Measurements from ENCODE around the gene TUFT1. TPM values are rescaled to one million over a fixed set of nuclear protein-coding genes. Genes with fewer than 3 reads are reported as not detected.
A peak's percentile ranks its signal among the peaks of the same experiment; 100 is the strongest.

TUFT1 gene
- total RNA-seq, 1 experiment from 2014 or later = 12.3 TPM

DNA sequence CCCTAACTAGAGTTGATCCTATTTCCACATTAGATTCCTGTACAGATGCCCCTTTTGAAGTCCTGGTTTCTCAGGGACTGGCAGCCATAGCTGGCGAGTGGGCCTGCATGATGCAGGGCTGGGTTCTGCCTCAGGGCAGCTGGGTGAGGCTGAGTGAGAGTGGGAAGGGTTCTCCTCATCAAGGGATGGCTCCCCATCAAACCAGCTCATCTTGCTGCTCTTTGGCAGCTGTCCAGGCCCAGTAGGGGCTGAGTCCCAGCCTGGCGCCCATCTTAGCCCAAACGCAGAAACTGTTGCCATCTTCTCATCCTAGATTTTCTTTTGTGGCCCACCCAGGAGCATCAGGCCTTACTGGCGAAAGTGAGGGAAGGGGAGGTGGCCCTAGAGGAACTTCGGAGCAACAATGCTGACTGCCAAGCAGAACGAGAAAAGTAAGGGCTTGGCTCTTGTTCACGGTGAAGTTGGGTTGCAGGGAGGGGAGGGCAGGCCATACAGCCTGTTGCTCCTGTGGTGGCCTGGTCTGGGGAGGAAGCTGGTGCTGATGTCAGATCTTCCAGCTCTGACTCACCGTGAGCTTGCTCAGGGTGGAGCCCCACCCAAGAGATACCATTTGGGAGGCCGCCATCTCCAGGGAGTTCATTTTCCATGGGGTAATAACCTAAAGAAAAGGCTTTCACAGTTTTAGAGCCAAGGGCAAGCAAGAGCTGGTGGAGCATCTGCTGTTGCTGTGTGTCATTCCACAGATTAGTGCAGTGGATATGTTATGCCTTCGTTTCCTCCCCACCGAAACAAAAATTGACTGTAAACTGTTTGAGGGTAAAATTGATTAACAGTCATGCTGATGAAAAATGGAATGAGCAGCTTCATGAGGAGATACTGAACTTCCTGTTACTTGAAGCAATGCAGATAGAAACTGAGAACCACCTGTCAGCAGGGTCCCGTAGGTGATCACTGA is 34.7 kb downstream of the TUFT1 start:
- ChIA-PET CTCF (interaction anchor here (1.1 kb wide), 1 partner anchor 19 kb away, joined by 3 read pairs; no protein-coding TSS in a partner anchor), POLR2A (interaction anchor here (1.3 kb wide), 1 partner anchor 26 kb away, joined by 3 read pairs; no protein-coding TSS in a partner anchor), RAD21 (ENCODE audit: low non-redundant PET in 1 of 2, low total read pairs in 2 of 2, uncharacterized antibody in 2 of 2, unreplicated experiment in 2 of 2) (no interaction called here)
- TSS peak; percentile 45 for BruUV-seq (replicated peaks)
- no peaks in the 10 kb centered on the region for H3K79me2 ChIP-seq (ENCODE audit: insufficient read depth, low read length)
- intact Hi-C loops (cut with micrococcal nuclease) = no loop called here
- peaks cover 4 to 42% of the 10 kb centered on the region in 2 experiments for H3K4me1 ChIP-seq (ENCODE audit: control insufficient read depth in 1 of 2, insufficient read depth in 2 of 2, low read length in 2 of 2)
- peak; percentile 51 for DNase-seq (ENCODE audit: low read depth, low spot score)
- H2AFZ ChIP-seq (ENCODE audit: low read depth, low read length, poor library complexity, severe bottlenecking) = no peak overlapping the region
- no peaks in the 10 kb centered on the region for H3K9me3 ChIP-seq (ENCODE audit: control insufficient read depth in 1 of 2, insufficient read depth in 1 of 2, low read depth in 1 of 2, low read length in 2 of 2)
- H3K27ac ChIP-seq (ENCODE audit: low read depth, low read length) = peak overlapping the region; percentile 22; the same call in 1 of the 2 replicates
- no peaks in the 10 kb centered on the region for H3K27me3 ChIP-seq (ENCODE audit: insufficient read depth, low read length)
- H3K4me2 ChIP-seq (ENCODE audit: low read length) = peak overlapping the region; percentile 59
- peak; percentile 90 for ATAC-seq
- TF ChIP-seq CBX3 (IDR thresholded peaks at IDR 0.05; ENCODE audit: low read depth) (0 out of 2 replicates have a peak, but pooled peaks have one; percentile 12), YY1 (IDR thresholded peaks at IDR 0.05; ENCODE audit: extremely low read depth, insufficient replicate concordance, low read depth, low read length) (peak; percentile 43), POLR2AphosphoS5 (IDR thresholded peaks at IDR 0.05; ENCODE audit: low read depth, low read length) (0 out of 2 replicates have a peak, but pooled peaks have one; percentile 26), FOSL1 (IDR thresholded peaks at IDR 0.05; ENCODE audit: low read depth) (peak; percentile 81), SP1 (IDR thresholded peaks at IDR 0.05; ENCODE audit: low read depth) (peak; percentile 53), JUND (IDR thresholded peaks at IDR 0.05) (peak; percentile 73), EGR1 (IDR thresholded peaks at IDR 0.05; ENCODE audit: low read depth) (no peak)
- TF ChIP-seq, protein P1, sequence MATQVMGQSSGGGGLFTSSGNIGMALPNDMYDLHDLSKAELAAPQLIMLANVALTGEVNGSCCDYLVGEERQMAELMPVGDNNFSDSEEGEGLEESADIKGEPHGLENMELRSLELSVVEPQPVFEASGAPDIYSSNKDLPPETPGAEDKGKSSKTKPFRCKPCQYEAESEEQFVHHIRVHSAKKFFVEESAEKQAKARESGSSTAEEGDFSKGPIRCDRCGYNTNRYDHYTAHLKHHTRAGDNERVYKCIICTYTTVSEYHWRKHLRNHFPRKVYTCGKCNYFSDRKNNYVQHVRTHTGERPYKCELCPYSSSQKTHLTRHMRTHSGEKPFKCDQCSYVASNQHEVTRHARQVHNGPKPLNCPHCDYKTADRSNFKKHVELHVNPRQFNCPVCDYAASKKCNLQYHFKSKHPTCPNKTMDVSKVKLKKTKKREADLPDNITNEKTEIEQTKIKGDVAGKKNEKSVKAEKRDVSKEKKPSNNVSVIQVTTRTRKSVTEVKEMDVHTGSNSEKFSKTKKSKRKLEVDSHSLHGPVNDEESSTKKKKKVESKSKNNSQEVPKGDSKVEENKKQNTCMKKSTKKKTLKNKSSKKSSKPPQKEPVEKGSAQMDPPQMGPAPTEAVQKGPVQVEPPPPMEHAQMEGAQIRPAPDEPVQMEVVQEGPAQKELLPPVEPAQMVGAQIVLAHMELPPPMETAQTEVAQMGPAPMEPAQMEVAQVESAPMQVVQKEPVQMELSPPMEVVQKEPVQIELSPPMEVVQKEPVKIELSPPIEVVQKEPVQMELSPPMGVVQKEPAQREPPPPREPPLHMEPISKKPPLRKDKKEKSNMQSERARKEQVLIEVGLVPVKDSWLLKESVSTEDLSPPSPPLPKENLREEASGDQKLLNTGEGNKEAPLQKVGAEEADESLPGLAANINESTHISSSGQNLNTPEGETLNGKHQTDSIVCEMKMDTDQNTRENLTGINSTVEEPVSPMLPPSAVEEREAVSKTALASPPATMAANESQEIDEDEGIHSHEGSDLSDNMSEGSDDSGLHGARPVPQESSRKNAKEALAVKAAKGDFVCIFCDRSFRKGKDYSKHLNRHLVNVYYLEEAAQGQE (IDR thresholded peaks at IDR 0.05; ENCODE audit: low read depth) = no peak
- H4K20me1 ChIP-seq (ENCODE audit: insufficient read depth) = no peaks in the 10 kb centered on the region
- peak overlapping the region; percentile 7; the same call in 1 of the 2 replicates for H3K9ac ChIP-seq (ENCODE audit: low read length)
- H3K9me2 ChIP-seq (ENCODE audit: insufficient read depth) = no peaks in the 10 kb centered on the region
- peaks cover 0 to 9% of the 10 kb centered on the region in 2 experiments; a peak in 1 of 4 replicates for H3K36me3 ChIP-seq (ENCODE audit: control insufficient read depth in 1 of 2, insufficient read depth in 2 of 2, low read length in 2 of 2)
- peak overlapping the region in 1 of 2 experiments; percentile 16; a peak in 1 of 4 replicates for H3K4me3 ChIP-seq (replicated peaks in 1 of 2; ENCODE audit: low read depth in 1 of 2, low read length in 2 of 2)
